ENCODE measurements around the gene ACO2. TPM values are rescaled to one million over a fixed set of nuclear protein-coding genes. Genes with fewer than 3 reads are reported as not detected.

ACO2 gene
- total RNA-seq, 1 donor from 2014 or later, result 662 TPM

GRCh38 chr22:41513391-41513790, 44.5 kb downstream of the ACO2 start:
- intact Hi-C loops (cut with DNase I), result no loop called here
- no peak for DNase-seq (ENCODE audit: low spot score)

GRCh38 chr22:41516462-41516861, 47.5 kb downstream of the ACO2 start:
- no peak for DNase-seq (ENCODE audit: low spot score)
- intact Hi-C loops (cut with DNase I), result loop anchor here (2.0 to 5.0 kb wide), 2 partner anchors 49 to 114 kb away; partner anchors contain the start of genes ACO2 and PHF5A

GRCh38 chr22:41517172-41518047, 48.5 kb downstream of the ACO2 start:
- intact Hi-C loops (cut with DNase I), result loop anchor here (2.0 to 5.0 kb wide), 2 partner anchors 50 to 115 kb away; partner anchors contain the start of genes ACO2 and PHF5A
- DNase-seq (ENCODE audit: low spot score), result no peak

- no peak for DNase-seq (ENCODE audit: low spot score)
- intact Hi-C loops (cut with DNase I), result loop anchor here (5.0 kb wide), 1 partner anchor 51 kb away; the partner anchor contains the start of genes ACO2 and PHF5A
Observed at GRCh38 chr22:41518048-41518347, 49.1 kb downstream of the ACO2 start.

- intact Hi-C loops (cut with DNase I), result no loop called here
- DNase-seq (ENCODE audit: low spot score), result no peak
Observed at GRCh38 chr22:41521126-41521525, 52.2 kb downstream of the ACO2 start.

GRCh38 chr22:41522813-41523212, 53.9 kb downstream of the ACO2 start:
- intact Hi-C loops (cut with DNase I), result no loop called here
- DNase-seq (ENCODE audit: low spot score), result no peak

- intact Hi-C loops (cut with DNase I), result no loop called here
- DNase-seq (ENCODE audit: low spot score), result no peak
Observed at GRCh38 chr22:41523464-41524221, 54.7 kb downstream of the ACO2 start.

GRCh38 chr22:41524251-41524661, 55.3 kb downstream of the ACO2 start:
- DNase-seq (ENCODE audit: low spot score), result no peak
- intact Hi-C loops (cut with DNase I), result no loop called here

GRCh38 chr22:41524809-41525449, 56.0 kb downstream of the ACO2 start:
- intact Hi-C loops (cut with DNase I), result no loop called here

GRCh38 chr22:41525450-41526225, 56.7 kb downstream of the ACO2 start:
- intact Hi-C loops (cut with DNase I), result no loop called here
- no peak for DNase-seq (ENCODE audit: low spot score)

More at GRCh38 chr22:41524809-41525449, 56.0 kb downstream of the ACO2 start:
- DNase-seq (ENCODE audit: low spot score), result no peak

GRCh38 chr22:41526226-41526829, 57.4 kb downstream of the ACO2 start:
- no peak for DNase-seq (ENCODE audit: low spot score)
- intact Hi-C loops (cut with DNase I), result no loop called here

- intact Hi-C loops (cut with DNase I), result no loop called here
- DNase-seq (ENCODE audit: low spot score), result no peak
Observed at GRCh38 chr22:41526830-41527799, 58.2 kb downstream of the ACO2 start.

GRCh38 chr22:41528132-41528766, 59.3 kb downstream of the ACO2 start:
- no peak for DNase-seq (ENCODE audit: low spot score)
- intact Hi-C loops (cut with DNase I), result no loop called here

GRCh38 chr22:41528938-41529561, 60.1 kb downstream of the ACO2 start:
- no peak for DNase-seq (ENCODE audit: low spot score)
- intact Hi-C loops (cut with DNase I), result no loop called here

GRCh38 chr22:41530890-41531714, 62.2 kb downstream of the ACO2 start:
- intact Hi-C loops (cut with DNase I), result no loop called here

More at GRCh38 chr22:41530890-41531714, 62.2 kb downstream of the ACO2 start:
- no peak for DNase-seq (ENCODE audit: low spot score)
